A204.1 (cell line): Measurements from ENCODE around the gene BEGAIN.

Experiments
- FAIRE-seq: peaks from 2 replicates; lab custom pipeline; 2012; peaks lifted over from hg19 to GRCh38; lab: Jason Lieb, UNC

Gene BEGAIN

DNA sequence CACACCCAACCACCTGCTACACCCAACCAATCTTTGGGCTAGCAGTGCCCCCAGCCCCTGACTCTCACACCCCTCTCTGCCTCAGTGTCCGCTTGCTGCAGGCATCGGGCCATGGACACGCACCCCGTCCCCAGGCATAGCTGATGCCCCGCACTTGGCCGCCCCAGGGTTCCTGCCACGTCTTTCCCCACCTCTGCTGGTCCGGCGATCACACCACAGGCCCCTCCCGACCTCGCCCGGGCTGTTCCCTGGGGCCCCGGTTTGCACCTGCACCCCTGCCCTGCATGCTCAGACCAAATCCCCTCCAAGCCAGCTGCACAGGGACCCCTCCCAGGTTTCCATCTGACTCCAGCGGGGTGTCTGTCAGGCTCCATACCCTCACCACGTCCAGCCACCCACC lies 38.3 kb downstream of the BEGAIN start:
- FAIRE-seq, result no peak

DNA sequence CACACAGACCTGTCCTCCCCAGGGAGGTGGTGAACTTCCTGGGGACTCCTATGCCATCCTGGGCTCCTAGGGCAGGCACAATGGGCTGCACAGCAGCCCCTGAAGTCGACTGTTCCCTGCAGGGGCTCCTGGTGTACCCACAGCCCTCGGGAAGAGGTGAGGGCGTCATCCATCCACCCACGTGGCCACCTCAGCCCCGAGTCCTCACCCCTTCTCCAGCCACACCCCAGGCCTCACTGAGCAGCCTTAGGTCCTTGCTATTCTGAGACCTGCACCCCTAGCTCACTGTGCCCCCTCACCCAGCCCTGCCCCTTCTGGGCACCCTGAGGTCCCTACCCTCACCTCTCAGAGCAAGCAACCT lies 38.9 kb downstream of the BEGAIN start:
- no peak for FAIRE-seq

GRCh38 chr14:100547633-100548294 lies 39.5 kb downstream of the BEGAIN start:
- no peak for FAIRE-seq

DNA sequence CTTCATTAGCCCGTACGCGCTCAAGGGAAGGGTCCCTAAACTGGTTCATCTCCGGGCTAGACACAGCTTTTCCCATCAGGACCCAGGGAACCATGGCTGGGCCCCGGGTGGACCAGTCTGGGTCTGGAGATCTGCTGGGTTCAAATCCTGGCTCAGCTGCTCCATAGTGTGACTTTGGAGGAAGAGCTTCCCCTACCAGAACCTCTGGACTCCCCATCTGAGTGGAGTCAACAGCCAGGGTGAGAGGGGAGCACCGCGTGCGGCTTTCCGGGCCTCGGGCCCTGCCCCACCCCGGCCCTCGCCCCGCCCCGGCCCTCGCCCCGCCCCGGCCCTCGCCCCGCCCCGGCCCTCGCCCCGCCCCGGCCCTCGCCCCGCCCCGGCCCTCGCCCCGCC lies 41.2 kb downstream of the BEGAIN start:
- no peak for FAIRE-seq

- FAIRE-seq, result no peak
Measured at GRCh38 chr14:100545359-100545758, 41.9 kb downstream of the BEGAIN start.

GRCh38 chr14:100544506-100545141 lies 42.6 kb downstream of the BEGAIN start:
- FAIRE-seq, result no peak

- FAIRE-seq, result no peak
Measured at GRCh38 chr14:100543471-100544455, 43.5 kb downstream of the BEGAIN start.

DNA sequence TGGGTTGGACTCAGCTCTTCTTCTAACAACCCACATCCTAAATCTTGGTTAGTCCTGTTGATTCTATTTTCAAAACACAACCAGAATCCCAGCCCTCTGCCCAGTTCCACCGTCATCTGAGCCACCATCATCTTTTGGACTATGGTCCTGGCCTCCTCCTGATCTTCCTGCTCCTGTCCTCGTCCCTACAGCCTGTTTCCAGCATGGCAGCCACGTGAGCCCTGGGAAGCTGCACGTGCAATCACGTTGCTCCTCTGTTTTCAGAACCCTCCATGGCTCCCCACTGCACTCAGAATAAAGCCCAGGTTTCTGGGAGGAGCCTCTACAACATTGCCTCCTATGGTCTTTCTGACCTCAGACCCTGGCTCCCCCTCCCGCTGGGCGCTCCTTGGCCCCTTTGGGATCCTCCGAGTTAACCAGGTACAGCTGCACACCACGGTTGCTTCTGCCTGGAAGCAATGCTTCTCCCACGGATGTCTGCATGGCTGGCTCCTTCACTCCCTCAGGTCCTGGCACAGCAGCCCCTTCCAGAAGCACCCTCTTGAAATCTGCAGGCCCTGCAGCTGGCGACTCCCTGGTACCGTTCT lies 44.5 kb downstream of the BEGAIN start:
- FAIRE-seq, result no peak

- FAIRE-seq, result no peak
Measured at GRCh38 chr14:100541621-100542560, 45.3 kb downstream of the BEGAIN start.

GRCh38 chr14:100540926-100541620 lies 46.1 kb downstream of the BEGAIN start:
- FAIRE-seq, result no peak

GRCh38 chr14:100540141-100540925 lies 46.9 kb downstream of the BEGAIN start:
- no peak for FAIRE-seq

DNA sequence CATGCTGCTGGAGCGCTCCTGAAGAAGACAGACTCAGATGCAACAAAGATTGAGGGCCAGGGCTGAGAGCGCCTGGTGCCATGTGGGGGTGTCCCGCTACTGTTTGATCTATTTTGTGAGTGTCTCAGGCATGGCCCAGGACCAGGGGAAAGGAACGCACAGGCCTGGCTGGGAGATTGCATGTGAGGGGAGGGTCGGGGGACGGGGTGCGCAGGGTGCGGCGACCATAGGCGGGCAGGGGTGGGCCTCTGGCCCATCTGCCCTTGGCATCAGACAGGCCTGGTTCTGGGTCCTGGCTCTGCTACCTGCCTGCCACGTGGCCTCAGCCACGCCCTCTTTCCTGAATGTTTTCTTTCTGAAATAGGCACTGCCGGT lies 47.5 kb downstream of the BEGAIN start:
- FAIRE-seq, result no peak

- no peak for FAIRE-seq
Measured at GRCh38 chr14:100539003-100539660, 48.1 kb downstream of the BEGAIN start.

DNA sequence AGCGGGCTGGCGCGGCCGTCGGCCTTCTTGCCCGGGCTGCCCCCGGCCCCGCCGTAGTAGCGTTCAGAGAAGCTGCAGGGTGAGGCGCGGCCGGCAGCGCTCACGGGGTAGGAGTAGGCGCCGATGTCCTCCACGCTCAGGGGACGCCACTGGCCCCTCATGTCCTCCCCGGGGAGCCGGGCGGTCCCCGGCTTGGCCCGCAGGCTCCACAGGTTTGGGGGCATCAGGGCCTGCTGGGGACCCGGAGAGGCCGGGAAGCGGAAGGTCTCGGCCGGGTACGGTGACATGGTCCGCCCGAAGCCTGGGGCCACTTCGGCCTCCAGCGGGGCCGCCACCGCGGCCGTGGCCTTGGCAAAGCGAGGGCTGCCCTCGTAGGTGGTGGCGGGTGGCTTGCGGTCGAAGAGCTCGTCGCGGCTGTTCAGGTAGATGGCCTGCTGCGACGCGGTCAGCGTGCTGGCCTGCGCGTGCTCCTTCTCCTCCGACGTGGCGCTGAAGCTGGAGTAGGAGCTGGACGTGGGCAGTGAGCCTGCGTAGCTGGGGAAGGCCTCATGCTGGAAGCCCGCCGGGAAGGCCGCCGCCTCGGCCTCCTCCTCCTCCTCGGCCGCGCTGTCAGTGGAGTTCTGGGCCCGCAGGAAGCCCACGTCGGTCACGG lies 48.7 kb downstream of the BEGAIN start:
- FAIRE-seq, result no peak

DNA sequence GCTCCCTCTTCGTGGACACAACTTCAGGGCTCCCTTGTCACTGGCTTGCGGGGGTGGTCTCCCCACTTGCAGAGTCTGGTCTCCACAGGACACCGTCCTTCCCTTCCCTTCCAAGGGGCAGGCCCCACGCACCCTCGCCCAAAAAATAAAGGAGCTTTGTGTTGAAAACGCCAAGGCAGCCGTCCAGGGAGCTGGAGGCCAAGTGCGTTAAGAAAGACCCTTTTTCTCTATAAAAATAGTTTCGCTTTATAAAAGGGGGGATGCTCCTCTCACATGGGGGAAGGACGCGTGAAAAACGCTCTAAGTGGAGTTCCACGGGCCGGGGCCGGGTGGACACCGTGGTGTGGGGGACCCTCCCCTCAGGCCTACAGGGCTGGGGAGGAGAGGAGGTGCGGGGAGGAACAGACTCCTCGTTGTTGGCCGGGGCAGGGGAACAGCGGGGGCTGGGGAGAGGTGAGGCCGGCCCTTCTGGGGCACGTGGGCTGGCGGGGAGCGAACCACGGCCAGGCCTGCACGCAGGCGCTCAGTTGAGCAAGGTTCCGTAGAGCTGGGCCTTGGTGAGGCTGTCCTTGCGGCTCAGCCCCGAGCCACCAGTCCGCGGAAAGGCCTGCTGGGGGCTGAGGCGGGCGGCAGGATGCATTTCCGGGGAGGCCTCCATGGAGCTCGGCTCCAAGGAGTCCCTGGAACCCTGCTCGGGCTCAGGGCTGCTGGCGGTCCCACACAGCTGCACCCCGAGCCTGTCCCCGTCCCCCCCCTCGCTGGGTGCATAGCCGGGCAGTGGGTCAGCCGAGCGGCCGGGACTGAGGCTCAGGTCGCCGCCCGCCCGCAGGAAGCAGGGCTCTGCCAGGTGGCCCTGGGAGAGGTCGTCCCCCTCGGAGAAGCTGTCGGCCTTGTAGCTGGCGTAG lies 49.5 kb downstream of the BEGAIN start:
- FAIRE-seq, result no peak

DNA sequence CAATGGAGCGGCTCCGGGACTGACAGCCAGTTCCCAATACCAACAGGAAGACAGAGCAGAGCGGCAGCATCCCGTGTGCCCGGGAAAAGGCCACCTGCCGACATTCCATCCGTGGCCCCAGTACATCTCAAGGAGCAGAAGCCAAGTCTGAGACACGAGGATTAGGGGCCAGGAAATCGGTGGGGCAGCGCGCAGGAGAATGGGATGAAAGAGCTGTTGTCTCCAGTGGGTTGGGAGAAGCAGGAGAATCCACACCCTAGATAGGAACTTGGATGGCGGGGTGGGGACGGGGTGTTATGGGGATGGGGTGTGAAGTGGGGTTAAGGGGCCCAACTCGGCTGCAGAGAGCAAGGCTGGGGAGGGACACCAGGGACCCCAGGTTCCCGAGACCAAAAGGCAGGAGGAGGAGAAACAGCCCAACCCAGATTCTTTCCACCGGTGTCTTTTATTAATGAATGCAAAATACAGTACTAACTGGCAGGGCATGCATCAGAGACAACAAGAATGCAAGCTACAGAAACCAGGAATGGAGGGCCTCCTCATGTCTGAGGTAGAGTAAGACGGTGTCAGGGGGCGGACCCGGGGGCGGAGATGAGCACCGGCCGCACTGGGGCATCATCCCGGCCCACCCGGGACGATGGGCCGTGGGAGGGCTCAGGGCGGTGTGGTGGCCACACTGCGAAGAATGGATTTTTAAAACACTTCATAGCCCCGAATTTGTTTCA lies 50.3 kb downstream of the BEGAIN start:
- no peak for FAIRE-seq

DNA sequence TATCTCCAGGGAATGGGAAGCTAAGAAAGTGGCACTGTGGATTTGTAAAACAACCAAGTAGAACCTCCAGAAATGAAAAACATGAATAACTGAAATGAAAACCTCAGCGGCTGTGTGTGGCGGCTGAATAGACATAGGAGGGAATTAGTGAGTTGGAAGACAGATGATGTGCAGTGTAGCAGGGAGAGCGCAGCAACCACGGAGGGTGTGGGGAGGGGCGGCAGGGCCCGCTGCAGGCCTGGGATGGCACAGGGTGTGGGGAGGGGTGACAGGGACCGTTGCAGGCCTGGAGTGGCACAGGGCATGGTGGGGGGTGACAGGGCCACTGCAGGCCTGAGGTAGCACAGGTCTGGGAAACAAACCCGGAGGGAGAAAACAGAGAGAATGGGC lies 51.1 kb downstream of the BEGAIN start:
- no peak for FAIRE-seq
